Measurements from ENCODE around the gene NPTXR.

GRCh38 chr22:38850399-38850798 lies 6.6 kb upstream of the NPTXR start:
- TF ChIP-seq EZH2phosphoT487 (IDR thresholded peaks at IDR 0.05; ENCODE audit: insufficient read depth, low read depth), result no peak
- no peak for TF ChIP-seq EZH2 (IDR thresholded peaks at IDR 0.05; ENCODE audit: insufficient read depth, poor library complexity, severe bottlenecking)

Measured in GM23248 (cell line).